ENCODE results near the gene RIC1. TPM values are rescaled to one million over a fixed set of nuclear protein-coding genes. Genes with fewer than 3 reads are reported as not detected.
"Not testable (repeated sequence)": the region's sequence is repeated elsewhere in the genome, so short reads cannot be mapped to it uniquely, and the experiment has no call there.

Gene RIC1
- total RNA-seq, 4 donors from 2014 or later = 40.5 to 76.0 (median 43.4) TPM

DNA sequence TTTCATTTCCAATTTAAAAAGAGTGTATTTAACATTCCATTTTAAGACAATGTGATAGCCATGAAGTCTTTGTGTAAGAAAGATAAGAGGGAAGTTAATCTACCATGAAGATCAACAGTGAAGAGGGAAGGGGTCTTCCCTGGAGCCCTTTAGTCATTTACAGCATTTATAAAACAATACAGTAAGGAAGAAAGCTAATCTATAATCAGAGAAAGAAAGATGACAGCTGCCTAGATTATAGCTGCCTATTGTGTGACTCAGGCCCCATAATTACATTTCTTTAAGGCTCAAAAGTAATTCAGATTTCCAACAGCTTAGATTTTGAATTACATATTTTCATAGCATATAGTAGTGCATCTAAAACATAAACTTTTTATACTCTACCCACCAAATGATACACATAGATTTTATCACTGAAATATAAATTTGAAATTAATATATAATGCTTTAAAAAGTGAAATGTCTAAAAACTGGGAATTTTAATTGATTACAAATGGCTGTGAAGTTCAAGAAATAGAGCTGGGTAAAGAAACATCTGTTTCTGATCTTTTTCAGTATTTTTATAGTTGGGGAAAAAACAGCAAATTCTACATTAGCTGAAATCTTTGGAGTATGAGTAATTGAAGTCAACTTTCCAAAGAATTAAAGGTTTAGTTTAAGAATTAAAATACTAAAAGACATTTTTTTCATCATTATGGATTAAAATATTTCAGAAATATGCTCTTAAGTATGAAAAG lies 89.6 kb downstream of the RIC1 start:
- TF ChIP-seq EP300 (IDR thresholded peaks at IDR 0.05) (no peak), POLR2A (IDR thresholded peaks at IDR 0.05) (no peak), POLR2AphosphoS5 (IDR thresholded peaks at IDR 0.05) (no peak)
- TF ChIP-seq, protein P1, sequence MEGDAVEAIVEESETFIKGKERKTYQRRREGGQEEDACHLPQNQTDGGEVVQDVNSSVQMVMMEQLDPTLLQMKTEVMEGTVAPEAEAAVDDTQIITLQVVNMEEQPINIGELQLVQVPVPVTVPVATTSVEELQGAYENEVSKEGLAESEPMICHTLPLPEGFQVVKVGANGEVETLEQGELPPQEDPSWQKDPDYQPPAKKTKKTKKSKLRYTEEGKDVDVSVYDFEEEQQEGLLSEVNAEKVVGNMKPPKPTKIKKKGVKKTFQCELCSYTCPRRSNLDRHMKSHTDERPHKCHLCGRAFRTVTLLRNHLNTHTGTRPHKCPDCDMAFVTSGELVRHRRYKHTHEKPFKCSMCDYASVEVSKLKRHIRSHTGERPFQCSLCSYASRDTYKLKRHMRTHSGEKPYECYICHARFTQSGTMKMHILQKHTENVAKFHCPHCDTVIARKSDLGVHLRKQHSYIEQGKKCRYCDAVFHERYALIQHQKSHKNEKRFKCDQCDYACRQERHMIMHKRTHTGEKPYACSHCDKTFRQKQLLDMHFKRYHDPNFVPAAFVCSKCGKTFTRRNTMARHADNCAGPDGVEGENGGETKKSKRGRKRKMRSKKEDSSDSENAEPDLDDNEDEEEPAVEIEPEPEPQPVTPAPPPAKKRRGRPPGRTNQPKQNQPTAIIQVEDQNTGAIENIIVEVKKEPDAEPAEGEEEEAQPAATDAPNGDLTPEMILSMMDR (IDR thresholded peaks at IDR 0.05) = no peak
- Histone ChIP-seq H3K9me3 (peaks cover 5% of the 10 kb centered on the region), H3K36me3 (peaks cover 53% of the 10 kb centered on the region), H3K4me3 (no peak overlapping the region), H3K27me3 (no peaks in the 10 kb centered on the region), H3K27ac (no peak overlapping the region), H3K4me1 (no peaks in the 10 kb centered on the region)
- no peak for DNase-seq (ENCODE audit: low spot score in 2 of 2)

DNA sequence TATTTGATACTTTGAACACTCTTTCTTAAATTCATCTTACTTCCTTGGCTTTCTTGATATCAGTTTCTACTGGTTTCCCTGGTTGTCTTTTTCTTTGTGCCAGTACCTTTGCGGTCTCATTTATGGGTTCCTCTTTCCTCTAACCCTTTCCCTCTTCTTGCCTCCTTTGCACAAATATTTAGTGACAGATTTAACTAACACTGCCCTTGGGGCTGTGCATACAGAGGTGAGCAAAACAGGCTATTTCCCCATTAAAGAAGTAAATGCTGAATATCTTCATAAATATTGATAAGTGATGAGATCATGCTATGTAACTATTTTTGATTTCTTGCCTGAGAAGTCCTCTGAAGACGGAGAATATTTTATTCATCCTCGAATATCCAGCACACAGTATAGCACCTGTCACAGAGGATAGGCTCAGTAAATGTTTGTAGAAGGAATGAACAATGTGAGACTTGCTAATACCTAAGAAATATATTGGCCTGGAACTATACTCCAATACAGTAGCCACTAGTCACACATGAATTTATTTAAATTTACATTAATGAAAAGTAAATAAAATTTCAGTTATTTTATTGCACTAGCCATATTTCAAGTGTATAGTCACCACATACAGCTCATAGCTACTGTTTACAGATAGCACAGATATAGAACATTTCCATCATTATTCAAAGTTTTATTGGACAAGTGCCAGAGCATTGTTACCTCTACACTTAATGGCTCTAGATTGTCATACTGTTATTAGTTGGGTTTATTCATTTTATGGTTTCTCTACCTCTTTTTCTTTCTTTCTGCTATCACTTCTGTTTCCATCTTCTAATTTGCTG lies 90.4 kb downstream of the RIC1 start:
- WGBS = 39% methylated on average over 3 of the region's 3 CpGs
- Histone ChIP-seq H3K9me3 (peaks cover 5% of the 10 kb centered on the region), H3K27me3 (no peaks in the 10 kb centered on the region), H3K36me3 (peaks cover 53% of the 10 kb centered on the region), H3K27ac (no peak overlapping the region), H3K4me1 (no peaks in the 10 kb centered on the region), H3K4me3 (no peak overlapping the region)
- no peak for DNase-seq (ENCODE audit: low spot score in 2 of 2)
- TF ChIP-seq, protein P1 (IDR thresholded peaks at IDR 0.05) = no peak
- TF ChIP-seq POLR2AphosphoS5 (IDR thresholded peaks at IDR 0.05) = no peak
- no peak for TF ChIP-seq POLR2A (IDR thresholded peaks at IDR 0.05)
- TF ChIP-seq EP300 (IDR thresholded peaks at IDR 0.05) = no peak

DNA sequence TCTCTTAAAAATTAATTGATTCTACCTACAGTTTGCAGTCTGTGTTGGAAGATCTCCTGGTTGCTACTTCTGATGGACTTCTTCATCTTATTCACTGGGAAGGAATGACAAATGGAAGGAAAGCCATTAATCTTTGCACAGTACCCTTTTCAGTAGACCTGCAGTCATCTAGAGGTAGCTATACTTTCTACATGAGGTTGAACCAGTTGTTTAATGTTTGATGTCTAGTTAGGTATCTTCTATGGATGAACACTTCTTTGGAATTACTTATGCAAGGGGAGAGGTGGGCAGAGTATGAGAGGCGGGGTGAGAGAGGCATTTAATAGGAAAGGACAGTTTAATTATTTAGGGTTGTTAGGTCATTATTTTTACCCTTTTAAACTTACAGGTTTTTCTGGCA lies 91.2 kb downstream of the RIC1 start:
- DNase-seq (ENCODE audit: low spot score in 2 of 2) = no peak
- TF ChIP-seq, protein P1 (IDR thresholded peaks at IDR 0.05) = no peak
- TF ChIP-seq POLR2A (IDR thresholded peaks at IDR 0.05) (no peak), POLR2AphosphoS5 (IDR thresholded peaks at IDR 0.05) (no peak)
- Histone ChIP-seq H3K4me3 (no peak overlapping the region), H3K27me3 (no peaks in the 10 kb centered on the region), H3K4me1 (no peaks in the 10 kb centered on the region), H3K36me3 (peaks cover 50% of the 10 kb centered on the region), H3K27ac (no peak overlapping the region), H3K9me3 (peaks cover 5% of the 10 kb centered on the region)
- 93% methylated on average over 1 of the region's 1 CpG for WGBS

DNA sequence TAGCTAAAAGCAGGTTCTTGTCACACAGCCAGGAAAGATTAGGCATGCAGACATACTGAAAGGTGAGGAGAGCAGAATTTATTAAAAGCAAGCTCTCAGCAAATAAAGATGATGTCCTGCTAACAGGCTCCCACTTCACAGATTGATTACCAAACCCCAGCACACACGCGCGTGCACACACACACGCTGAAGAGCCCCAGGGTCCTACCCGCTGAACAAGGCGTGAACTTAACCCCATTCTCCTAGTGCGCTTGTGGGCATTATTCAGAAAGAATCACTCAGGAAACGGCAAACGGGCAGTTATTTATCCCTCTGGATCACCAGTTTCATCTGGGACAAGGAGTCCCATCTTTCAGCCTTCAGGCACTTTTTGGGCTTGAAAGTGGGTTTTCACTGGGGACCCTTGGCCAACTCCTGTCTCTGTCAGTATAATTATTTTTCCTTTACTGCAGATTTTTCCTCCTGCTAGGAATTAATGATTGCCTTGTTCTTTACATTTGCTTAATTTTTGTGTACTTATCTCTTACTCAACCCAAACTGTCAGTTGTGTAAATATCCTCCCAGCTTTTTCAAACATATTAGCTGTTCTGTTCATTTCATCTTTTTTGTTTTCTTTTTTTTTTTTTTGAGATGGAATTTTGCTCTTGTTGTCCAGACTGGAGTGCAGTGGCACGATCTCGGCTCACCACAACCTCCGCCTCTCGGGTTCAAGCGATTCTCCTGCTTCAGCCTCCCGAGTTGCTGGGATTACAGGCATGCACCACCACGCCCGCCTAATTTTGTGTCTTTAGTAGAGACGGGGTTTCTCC lies 92.6 kb downstream of the RIC1 start:
- Histone ChIP-seq H3K4me1 (no peaks in the 10 kb centered on the region), H3K27ac (no peak overlapping the region), H3K9me3 (peaks cover 5% of the 10 kb centered on the region), H3K36me3 (peaks cover 43% of the 10 kb centered on the region), H3K27me3 (no peaks in the 10 kb centered on the region), H3K4me3 (no peak overlapping the region)
- TF ChIP-seq EP300 (IDR thresholded peaks at IDR 0.05) = no peak
- no peak for TF ChIP-seq POLR2A (IDR thresholded peaks at IDR 0.05)
- TF ChIP-seq POLR2AphosphoS5 (IDR thresholded peaks at IDR 0.05) = no peak
- TF ChIP-seq, protein P1 (IDR thresholded peaks at IDR 0.05) = no peak
- no peak for DNase-seq (ENCODE audit: low spot score in 2 of 2)
- 95% methylated on average over 18 of the region's 18 CpGs for WGBS

DNA sequence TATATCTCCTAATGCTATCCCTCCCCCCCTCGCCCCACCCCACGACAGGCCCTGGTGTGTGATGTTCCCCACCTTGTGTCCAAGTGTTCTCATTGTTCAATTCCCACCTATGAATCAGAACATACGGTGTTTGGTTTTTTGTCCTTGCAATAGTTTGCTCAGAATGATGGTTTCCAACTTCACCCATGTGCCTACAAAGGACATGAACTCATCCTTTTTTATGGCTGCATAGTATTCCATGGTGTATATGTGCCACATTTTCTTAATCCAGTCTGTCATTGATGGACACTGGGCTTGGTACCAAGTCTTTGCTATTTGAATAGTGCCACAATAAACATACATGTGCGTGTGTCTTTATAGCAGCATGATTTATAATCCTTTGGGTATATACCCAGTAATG lies 93.8 kb downstream of the RIC1 start:
- H3K4me1 ChIP-seq; H3K9me3 ChIP-seq; H3K27me3 ChIP-seq; H3K4me3 ChIP-seq; H3K27ac ChIP-seq; DNase-seq (ENCODE audit: low spot score in 2 of 2): not testable (repeated sequence)
- WGBS = 98% methylated on average over 4 of the region's 4 CpGs
- peaks cover 42% of the 10 kb centered on the region for H3K36me3 ChIP-seq
